ENCODE results near the gene THSD4.

Gene THSD4

DNA sequence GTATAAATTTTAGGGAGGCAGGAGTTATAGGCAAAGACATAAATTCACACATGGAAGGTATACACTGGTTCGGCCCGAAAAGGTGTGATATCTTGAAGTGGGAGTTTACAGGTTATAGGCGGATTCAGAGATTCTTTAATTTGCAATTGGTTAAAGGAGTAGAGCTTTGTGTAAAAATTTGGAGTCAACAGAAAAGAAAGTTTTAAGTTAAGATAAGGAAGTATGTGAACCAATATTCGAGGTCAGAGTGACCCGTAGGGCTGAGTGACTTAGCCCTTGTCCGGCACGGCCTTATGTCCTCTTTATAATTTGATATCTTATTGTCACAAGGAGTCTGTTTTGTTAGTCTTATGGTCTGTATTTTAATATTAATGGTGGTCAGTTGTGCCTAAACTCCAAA is 10.6 kb upstream of the THSD4 start:
- TF ChIP-seq, protein P1, sequence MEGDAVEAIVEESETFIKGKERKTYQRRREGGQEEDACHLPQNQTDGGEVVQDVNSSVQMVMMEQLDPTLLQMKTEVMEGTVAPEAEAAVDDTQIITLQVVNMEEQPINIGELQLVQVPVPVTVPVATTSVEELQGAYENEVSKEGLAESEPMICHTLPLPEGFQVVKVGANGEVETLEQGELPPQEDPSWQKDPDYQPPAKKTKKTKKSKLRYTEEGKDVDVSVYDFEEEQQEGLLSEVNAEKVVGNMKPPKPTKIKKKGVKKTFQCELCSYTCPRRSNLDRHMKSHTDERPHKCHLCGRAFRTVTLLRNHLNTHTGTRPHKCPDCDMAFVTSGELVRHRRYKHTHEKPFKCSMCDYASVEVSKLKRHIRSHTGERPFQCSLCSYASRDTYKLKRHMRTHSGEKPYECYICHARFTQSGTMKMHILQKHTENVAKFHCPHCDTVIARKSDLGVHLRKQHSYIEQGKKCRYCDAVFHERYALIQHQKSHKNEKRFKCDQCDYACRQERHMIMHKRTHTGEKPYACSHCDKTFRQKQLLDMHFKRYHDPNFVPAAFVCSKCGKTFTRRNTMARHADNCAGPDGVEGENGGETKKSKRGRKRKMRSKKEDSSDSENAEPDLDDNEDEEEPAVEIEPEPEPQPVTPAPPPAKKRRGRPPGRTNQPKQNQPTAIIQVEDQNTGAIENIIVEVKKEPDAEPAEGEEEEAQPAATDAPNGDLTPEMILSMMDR (IDR thresholded peaks at IDR 0.05; ENCODE audit: insufficient read depth, low read length): no peak
- no peak for TF ChIP-seq GABPA (IDR thresholded peaks at IDR 0.05; ENCODE audit: low read depth)
- no peak for TF ChIP-seq POLR2AphosphoS5 (IDR thresholded peaks at IDR 0.05; ENCODE audit: low read depth)
- TF ChIP-seq SPI1 (IDR thresholded peaks at IDR 0.05; ENCODE audit: borderline replicate concordance, low read depth): no peak
- TF ChIP-seq, protein P2, sequence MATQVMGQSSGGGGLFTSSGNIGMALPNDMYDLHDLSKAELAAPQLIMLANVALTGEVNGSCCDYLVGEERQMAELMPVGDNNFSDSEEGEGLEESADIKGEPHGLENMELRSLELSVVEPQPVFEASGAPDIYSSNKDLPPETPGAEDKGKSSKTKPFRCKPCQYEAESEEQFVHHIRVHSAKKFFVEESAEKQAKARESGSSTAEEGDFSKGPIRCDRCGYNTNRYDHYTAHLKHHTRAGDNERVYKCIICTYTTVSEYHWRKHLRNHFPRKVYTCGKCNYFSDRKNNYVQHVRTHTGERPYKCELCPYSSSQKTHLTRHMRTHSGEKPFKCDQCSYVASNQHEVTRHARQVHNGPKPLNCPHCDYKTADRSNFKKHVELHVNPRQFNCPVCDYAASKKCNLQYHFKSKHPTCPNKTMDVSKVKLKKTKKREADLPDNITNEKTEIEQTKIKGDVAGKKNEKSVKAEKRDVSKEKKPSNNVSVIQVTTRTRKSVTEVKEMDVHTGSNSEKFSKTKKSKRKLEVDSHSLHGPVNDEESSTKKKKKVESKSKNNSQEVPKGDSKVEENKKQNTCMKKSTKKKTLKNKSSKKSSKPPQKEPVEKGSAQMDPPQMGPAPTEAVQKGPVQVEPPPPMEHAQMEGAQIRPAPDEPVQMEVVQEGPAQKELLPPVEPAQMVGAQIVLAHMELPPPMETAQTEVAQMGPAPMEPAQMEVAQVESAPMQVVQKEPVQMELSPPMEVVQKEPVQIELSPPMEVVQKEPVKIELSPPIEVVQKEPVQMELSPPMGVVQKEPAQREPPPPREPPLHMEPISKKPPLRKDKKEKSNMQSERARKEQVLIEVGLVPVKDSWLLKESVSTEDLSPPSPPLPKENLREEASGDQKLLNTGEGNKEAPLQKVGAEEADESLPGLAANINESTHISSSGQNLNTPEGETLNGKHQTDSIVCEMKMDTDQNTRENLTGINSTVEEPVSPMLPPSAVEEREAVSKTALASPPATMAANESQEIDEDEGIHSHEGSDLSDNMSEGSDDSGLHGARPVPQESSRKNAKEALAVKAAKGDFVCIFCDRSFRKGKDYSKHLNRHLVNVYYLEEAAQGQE (IDR thresholded peaks at IDR 0.05; ENCODE audit: insufficient replicate concordance, low read depth): no peak
- no peak for DNase-seq (ENCODE audit: low read depth in 1 of 2, low spot score in 1 of 2)
- H3K4me3 ChIP-seq (replicated peaks; ENCODE audit: insufficient read depth, low read length): no peak overlapping the region
- H3K27ac ChIP-seq (replicated peaks): no peak overlapping the region
- peaks cover 6% of the 10 kb centered on the region for H3K27me3 ChIP-seq (ENCODE audit: insufficient read depth, poor library complexity, severe bottlenecking)

GRCh38 chr15:71105444-71105843 is 9.8 kb upstream of the THSD4 start:
- H3K27me3 ChIP-seq (ENCODE audit: insufficient read depth, poor library complexity, severe bottlenecking): peaks cover 6% of the 10 kb centered on the region
- H3K4me3 ChIP-seq (replicated peaks; ENCODE audit: insufficient read depth, low read length): no peak overlapping the region
- no peak overlapping the region for H3K27ac ChIP-seq (replicated peaks)
- no peak for DNase-seq (ENCODE audit: low read depth in 1 of 2, low spot score in 1 of 2)
- TF ChIP-seq SPI1 (IDR thresholded peaks at IDR 0.05; ENCODE audit: borderline replicate concordance, low read depth) (no peak), POLR2AphosphoS5 (IDR thresholded peaks at IDR 0.05; ENCODE audit: low read depth) (no peak), GABPA (IDR thresholded peaks at IDR 0.05; ENCODE audit: low read depth) (no peak)
- TF ChIP-seq, protein P1 (IDR thresholded peaks at IDR 0.05; ENCODE audit: insufficient read depth, low read length): no peak
- TF ChIP-seq, protein P2 (IDR thresholded peaks at IDR 0.05; ENCODE audit: insufficient replicate concordance, low read depth): no peak

DNA sequence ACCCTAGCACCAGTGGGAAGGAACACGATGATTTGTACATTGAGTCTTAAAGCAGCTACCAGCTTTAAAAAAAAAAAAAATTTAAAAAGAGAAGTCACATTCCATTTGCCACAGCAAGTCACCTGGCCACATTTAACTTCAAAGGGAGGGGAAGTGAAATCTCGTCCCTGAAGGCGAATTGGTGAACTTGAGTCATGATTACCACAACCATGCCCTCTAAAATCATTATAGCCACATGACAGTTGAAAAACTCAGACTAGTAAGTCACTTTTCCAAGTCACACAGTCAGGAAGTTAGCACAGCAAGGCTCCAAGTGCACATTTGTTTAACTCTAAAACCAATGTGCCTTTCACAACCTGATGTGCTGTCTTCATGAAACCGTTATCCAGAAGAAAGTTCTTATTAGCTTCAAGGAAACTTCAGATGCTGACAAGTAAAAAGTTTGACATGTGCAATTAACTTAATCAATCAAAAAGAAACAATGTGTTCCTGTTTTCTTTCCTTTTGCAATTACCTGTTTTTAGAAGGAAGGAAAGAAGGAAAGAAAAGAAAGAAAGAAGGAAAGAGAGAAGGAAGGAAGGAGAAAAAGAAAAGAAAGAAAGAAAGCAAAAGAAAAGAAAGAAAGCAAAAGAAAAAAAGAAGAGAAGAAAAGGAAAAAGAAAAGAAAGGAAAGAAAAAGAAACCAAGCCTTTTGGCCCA is 8.3 kb upstream of the THSD4 start:
- no peak for TF ChIP-seq GABPA (IDR thresholded peaks at IDR 0.05; ENCODE audit: low read depth)
- TF ChIP-seq, protein P1 (IDR thresholded peaks at IDR 0.05; ENCODE audit: insufficient read depth, low read length): no peak
- TF ChIP-seq SPI1 (IDR thresholded peaks at IDR 0.05; ENCODE audit: borderline replicate concordance, low read depth): no peak
- TF ChIP-seq, protein P2 (IDR thresholded peaks at IDR 0.05; ENCODE audit: insufficient replicate concordance, low read depth): no peak
- peaks cover 6% of the 10 kb centered on the region for H3K27me3 ChIP-seq (ENCODE audit: insufficient read depth, poor library complexity, severe bottlenecking)
- no peak overlapping the region for H3K4me3 ChIP-seq (replicated peaks; ENCODE audit: insufficient read depth, low read length)
- H3K27ac ChIP-seq (replicated peaks): no peak overlapping the region
- DNase-seq (ENCODE audit: low read depth in 1 of 2, low spot score in 1 of 2): no peak

Measured in HL-60 (cell line).